HG02852 (cell line): ENCODE measurements around the gene MAPKAP1.
A peak's percentile ranks its signal among the peaks of the same experiment; 100 is the strongest.

Experiments used
- ATAC-seq: cut with Tn5 transposase; IDR thresholded peaks from one replicate; pipeline ENCODE4 v1.9.1; 2021; ENCODE audit warnings: mild to moderate bottlenecking, moderate library complexity; ENCODE audit not compliant: unreplicated experiment

The MAPKAP1 gene

DNA sequence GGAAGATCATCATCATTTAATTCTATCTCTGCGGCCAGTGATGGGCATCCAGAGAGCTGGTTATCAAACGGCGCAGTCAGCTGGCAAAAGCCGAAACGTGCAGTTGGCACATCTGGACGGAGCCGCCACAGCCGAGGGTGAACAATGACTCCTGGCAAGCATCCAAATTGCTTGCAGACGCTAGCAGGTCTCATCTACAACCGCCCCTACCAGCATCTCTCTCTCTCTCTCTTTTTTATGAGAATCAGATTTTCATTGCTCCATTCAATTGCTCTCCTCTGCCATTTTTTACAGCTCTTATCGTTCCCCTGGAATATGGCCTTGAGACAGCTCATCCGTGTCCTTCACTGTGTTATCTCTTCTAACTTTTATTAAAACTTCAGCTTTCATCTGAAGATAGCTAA is 165.2 kb downstream of the MAPKAP1 start:
- no peak for ATAC-seq

DNA sequence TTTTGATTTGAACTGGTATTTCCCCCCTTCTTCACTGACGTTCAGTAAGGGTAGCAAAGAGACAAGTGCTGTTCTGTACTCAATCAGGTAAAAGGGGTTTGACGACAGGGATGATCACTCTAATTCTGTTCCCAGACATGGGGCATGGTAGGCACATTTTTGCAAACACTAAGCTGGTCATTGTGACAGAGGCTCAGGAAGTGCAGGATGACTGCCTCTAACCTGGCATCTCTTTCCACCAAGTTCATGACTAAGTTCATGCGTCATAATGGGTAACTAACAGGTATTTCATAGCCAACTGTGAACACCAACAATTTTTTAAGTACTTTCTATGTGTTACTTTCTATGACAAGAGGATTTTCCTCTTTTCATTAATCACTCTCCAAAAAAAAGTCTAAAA is 166.5 kb downstream of the MAPKAP1 start:
- ATAC-seq = no peak

GRCh38 chr9:125538092-125538473 is 168.9 kb downstream of the MAPKAP1 start:
- no peak for ATAC-seq

DNA sequence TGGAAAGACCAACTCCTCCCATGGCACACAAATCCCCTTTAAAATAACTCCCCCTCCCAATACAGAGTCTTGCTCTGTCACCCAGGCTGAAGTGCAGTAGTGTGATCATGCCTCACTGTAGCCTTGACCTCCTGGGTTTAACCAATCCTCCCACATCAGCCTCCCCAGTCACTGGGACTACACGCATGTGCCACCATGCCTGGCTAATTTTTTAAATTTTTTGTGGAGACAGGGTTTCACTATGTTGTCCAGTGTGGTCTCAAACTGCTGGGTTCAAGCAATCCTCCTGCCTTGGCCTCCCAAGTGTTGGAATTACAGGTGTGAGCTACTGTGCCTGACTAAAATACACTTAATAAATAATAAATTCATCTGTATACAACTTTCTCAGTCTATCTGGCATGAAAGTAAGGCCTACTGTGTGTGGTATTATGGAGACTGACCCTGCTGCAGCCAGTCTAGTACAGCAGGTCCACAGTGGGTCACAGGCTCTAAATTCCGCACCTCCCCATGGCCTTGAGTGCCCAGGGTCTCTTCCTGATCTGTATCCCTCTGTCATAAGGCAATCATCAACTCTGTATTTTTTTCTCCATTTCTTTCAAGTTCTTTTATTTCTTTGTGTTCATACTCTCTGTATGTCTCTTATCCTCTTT is 169.4 kb downstream of the MAPKAP1 start:
- ATAC-seq = no peak

DNA sequence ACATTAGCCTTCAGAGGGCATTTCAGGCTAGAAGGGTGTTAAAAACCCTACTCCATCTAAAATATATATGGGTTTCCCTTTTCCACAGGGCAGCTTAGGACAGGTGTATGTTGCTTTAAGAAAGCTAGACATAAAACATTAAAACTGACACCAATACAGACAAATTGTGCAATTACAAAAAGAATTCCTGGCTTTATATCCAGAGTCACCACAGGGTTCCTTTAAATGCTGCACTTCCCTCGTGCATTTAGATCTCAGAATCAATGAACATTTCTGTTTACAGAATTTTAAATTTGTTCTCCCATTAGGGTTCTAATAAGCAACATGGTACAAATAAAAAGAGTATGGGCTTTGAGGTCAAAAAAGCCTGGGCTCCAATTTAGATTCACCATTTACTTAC is 170.2 kb downstream of the MAPKAP1 start:
- ATAC-seq = no peak

DNA sequence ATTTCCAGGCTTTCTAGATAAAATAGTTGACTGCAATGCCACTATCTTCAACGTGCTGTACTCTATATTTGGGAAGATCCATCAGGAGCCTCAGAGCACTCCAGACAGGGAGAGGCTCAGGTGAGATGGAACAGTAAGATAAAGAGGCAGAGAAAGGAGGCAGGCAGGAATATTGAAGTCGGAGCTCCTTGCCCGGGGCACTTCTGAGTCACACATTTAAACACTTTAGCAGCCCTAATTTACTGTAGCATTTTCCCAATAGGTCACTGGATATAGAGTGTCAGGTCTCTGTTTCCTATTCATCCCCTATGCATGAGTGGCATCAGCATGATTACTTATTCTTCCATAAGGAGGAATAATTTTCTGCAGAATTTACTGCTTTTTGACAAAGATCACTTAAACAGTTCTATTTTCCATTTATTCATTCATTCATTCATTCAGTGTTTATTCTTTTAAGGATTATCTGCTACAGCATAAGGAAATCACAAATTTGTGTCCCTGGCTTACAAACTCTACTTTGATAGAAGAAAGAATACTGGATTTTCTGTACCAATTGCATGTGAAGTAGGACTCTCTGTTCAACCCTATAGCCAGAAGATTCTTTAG is 170.7 kb downstream of the MAPKAP1 start:
- no peak for ATAC-seq

GRCh38 chr9:125534971-125535701 is 171.9 kb downstream of the MAPKAP1 start:
- no peak for ATAC-seq

DNA sequence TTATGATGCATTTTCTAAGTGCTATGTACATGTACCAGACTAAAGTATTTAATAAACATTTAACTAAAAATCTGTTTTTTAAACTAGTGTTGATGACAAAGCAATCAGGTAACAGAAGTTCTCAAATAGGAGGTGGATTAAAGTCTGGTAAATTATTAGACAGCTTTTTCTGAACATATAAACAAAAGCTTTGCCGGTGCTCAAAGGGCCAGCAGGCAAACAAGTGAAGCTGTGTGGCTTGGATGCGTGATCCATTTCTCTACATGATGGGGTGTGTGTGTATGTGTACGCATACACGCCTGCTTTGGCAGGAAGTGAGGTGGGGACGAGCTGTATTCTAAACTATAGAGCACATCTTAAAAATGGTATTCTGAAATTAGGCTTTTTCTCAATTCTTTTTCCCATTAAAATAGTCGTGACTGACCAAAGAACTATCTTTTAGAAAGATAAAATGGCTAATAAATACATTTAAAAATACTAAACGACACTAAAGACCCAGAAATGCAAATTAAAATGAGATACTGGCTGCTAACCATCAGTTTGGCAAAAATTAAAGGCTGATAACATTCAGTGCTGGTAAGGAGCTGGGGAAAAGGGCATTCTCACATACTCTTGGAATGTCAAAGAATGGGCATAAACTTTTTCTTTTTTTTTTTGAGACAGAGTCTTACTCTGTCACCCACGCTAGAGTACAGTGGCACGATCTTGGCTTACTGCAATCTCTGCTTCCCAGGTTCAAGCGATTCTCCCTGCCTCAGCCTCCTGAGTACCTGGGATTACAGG is 174.0 kb downstream of the MAPKAP1 start:
- ATAC-seq = no peak

GRCh38 chr9:125532412-125532811 is 174.6 kb downstream of the MAPKAP1 start:
- no peak for ATAC-seq

GRCh38 chr9:125529589-125530515 is 177.2 kb downstream of the MAPKAP1 start:
- peak; percentile 65 for ATAC-seq

- ATAC-seq = no peak
Observed at GRCh38 chr9:125529107-125529506, 177.9 kb downstream of the MAPKAP1 start.

DNA sequence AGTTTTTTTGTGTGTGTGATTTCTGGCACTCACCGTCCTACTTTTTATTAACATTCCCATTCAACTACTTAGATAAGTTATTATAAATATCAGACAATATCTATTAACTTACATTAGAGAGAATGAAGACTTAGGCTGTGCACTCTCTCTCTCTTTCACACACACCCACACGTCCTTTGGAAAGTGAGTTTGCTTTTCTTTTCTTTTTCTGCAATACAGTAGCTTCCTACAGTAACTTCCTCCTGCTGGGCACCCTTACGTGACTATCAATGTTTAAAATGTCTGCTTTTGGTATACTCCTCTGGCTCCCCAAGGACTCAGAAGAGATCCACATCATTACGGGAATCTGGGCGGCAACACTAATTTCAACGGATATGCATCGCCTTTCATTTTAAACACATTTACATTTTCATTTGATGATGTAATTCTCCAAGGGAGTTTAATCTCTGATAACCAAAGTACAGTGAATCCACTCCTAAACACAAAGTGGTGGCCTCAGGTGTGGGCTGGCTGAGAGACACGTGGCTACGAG is 179.5 kb downstream of the MAPKAP1 start:
- no peak for ATAC-seq

- no peak for ATAC-seq
Observed at GRCh38 chr9:125525921-125526631, 180.9 kb downstream of the MAPKAP1 start.

DNA sequence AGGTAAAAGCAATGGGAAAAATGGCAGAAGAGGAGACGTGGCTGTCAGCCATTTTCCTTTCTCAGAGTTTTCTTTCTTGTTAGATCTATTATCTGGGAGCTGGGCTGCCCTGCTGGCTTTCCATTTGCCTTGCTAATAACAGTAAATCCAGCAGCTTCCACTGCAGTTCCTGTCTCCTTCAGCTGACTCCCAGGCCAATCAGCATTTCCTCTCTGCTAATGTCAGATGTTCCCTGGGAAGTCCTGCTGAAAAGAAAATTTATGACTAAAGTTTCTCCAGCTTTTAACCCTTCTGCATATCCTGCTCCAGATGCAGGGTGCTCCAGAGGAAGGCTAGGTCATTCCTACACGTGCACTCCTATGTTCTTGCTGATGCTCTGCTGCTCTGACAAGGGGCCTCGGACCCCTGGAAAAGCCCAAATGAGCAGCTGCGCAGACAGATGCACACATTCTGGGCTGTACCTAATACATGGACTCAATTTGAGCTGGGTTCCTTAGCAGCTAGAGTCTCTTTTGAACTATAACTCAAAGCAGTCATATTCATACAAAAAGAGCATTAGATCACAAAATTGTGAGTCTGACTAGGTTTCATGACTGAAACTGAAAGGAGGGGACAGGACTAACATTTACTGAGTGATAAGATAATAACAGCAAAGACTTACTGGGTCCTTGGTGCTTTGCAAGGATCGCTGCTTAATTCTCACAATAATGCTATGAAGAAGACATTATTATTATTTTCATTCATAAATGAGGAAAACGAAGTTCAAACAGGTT is 182.2 kb downstream of the MAPKAP1 start:
- no peak for ATAC-seq

DNA sequence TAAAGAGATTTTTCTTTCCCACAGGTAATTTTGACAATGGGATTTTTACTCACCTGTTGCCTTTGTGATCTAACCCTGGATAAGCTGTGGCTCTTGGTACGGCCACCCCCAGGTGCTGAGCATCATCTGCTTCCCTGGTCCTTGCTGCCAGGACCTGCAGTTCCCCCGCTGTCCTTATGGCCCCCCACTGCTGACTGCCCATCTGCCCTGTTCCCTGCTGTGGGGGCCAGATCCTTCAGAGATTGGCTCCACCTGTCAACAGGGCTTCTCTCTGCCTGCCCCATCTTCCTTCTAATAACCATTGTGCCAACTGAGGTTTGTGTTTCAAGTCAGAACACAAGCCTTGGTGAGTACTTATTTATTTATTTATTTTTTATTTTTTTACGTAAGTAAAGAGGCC is 183.3 kb downstream of the MAPKAP1 start:
- no peak for ATAC-seq

DNA sequence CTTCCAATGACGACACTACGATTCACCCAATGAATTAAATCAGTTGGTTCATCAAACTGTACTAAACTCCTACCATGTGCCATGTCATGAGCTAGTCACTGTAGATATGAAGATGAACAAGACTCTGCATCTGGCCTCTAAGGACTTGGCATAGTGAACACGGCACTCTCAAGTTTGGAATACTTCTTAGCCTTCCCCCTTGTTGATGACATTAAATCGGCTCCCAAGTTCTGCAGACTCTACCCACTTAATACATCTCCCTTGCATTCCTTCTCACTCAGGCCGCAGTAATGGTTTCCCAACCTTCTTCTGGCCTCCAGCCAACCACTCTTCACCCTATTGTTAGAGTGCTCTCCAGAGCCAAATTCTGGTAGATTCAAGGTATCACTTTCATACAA is 184.7 kb downstream of the MAPKAP1 start:
- no peak for ATAC-seq

DNA sequence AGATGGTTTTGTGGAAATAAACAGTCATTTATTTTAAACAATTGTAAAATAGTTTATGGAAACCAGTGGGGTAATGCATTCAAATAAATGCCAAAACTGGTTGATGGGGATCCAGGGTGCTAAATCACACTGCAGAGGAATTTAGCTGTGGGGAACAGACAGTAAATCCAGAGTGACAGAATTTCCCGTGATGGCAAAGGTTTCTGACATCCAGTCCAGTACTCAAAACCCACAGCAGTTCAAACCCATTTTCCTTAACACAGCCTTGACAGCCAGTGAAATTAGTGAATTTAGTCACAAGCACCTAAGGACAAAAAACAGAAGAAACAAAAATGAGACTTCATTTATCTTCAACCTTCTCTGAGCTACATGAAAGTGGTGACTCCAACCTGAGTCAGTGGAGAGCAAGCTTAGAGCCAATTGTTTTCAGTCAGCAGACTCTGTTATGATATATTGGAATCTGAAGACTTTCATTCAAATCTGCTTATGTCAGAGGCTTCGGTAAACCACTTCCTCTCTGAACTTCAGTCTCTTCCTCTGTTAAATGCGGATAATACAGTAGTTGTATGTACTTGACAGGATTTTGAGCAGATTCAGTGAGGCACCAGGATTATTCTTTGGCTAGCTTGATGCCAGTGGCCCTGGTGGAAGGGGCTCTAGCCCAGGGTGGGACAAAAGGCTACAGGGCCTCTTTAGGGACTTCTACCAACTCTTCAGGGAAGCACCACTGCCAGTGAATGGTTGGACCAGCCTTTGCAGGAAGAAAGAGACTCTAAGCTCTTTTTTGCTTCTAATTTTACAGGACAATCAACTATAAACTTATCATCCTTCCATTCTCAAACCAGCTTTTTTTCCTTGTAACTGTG is 185.3 kb downstream of the MAPKAP1 start:
- no peak for ATAC-seq

GRCh38 chr9:125519734-125520133 is 187.3 kb downstream of the MAPKAP1 start:
- ATAC-seq = no peak
